Mononuclear cell (primary cell): Measurements from ENCODE around the gene PPM1D. TPM values are rescaled to one million over a fixed set of nuclear protein-coding genes. Genes with fewer than 3 reads are reported as not detected.

Source experiments
- H3K27me3 ChIP-seq: 2 replicates; pipeline ENCODE4 v1.6.0; 2011; ENCODE audit warnings: low read length, control low read depth; ENCODE audit not compliant: insufficient read depth
- H3K4me1 ChIP-seq: 2 replicates; pipeline ENCODE4 v1.5.1; 2011; ENCODE audit warnings: mild to moderate bottlenecking, low read length, control low read depth; ENCODE audit not compliant: insufficient read depth
- H3K4me3 ChIP-seq: 2 replicates; pipeline ENCODE4 v1.5.1; 2011; ENCODE audit warnings: mild to moderate bottlenecking, low read length, moderate library complexity
- H3K9me3 ChIP-seq: 2 replicates; pipeline ENCODE4 v1.5.1; 2011; ENCODE audit warnings: low read depth, mild to moderate bottlenecking, control low read depth, low read length
- total RNA-seq: library from RNA; depleted of rRNA; stranded (reverse); fragments of >200 nt; gene quantifications from one replicate; pipeline ENCODE4 v1.2.3, GENCODE V29; 2012

Gene PPM1D
- total RNA-seq, 1 donor: 14.8 TPM

GRCh38 chr17:60699090-60699489, 99.1 kb downstream of the PPM1D start:
- no peaks in the 10 kb centered on the region for H3K9me3 ChIP-seq
- peaks cover 9% of the 10 kb centered on the region for H3K4me1 ChIP-seq
- no peaks in the 10 kb centered on the region for H3K27me3 ChIP-seq
- H3K4me3 ChIP-seq: no peak overlapping the region

GRCh38 chr17:60704170-60704569, 104.2 kb downstream of the PPM1D start:
- Histone ChIP-seq H3K4me3 (no peak overlapping the region), H3K4me1 (no peaks in the 10 kb centered on the region), H3K27me3 (no peaks in the 10 kb centered on the region), H3K9me3 (no peaks in the 10 kb centered on the region)

GRCh38 chr17:60712675-60713074, 112.7 kb downstream of the PPM1D start:
- no peaks in the 10 kb centered on the region for H3K27me3 ChIP-seq
- no peaks in the 10 kb centered on the region for H3K4me1 ChIP-seq
- no peak overlapping the region for H3K4me3 ChIP-seq
- no peaks in the 10 kb centered on the region for H3K9me3 ChIP-seq

- H3K4me1 ChIP-seq: no peaks in the 10 kb centered on the region
- no peaks in the 10 kb centered on the region for H3K9me3 ChIP-seq
- H3K4me3 ChIP-seq: no peak overlapping the region
- no peaks in the 10 kb centered on the region for H3K27me3 ChIP-seq
Observed at GRCh38 chr17:60713608-60714007, 113.6 kb downstream of the PPM1D start.

Other genes with a start within 250 kb of the PPM1D start
- gene USP32, start 208.1 kb upstream of the PPM1D start, total RNA-seq: 35.8 TPM
- not detected for gene CHCT1, start 177.7 kb upstream of the PPM1D start, total RNA-seq
- gene APPBP2, start 74.0 kb upstream of the PPM1D start, total RNA-seq: 21.2 TPM
- 23.9 TPM for gene BCAS3, start 77.7 kb downstream of the PPM1D start, total RNA-seq